Effector memory CD4-positive, alpha-beta T cell (primary cell): ENCODE measurements around the gene MRPL53.

ENCODE experiments used
- DNase-seq, 3 donors: peaks; one replicate each; pipeline ENCODE4 v3.0.0-alpha.2; 2020
- H3K27ac ChIP-seq: 2 replicates; pipeline ENCODE4 v1.7.0; 2013; ENCODE audit warnings: mild to moderate bottlenecking, low read length, moderate library complexity; ENCODE audit not compliant: insufficient read depth, poor library complexity, severe bottlenecking
- H3K27me3 ChIP-seq: replicated peaks from 2 replicates; pipeline ENCODE4 v1.7.0; 2013; ENCODE audit warnings: mild to moderate bottlenecking, low read length; ENCODE audit not compliant: insufficient read depth, control insufficient read depth, poor library complexity, severe bottlenecking
- H3K36me3 ChIP-seq: 2 replicates; pipeline ENCODE4 v1.7.0; 2013; ENCODE audit warnings: mild to moderate bottlenecking, low read length, moderate library complexity; ENCODE audit not compliant: control insufficient read depth, insufficient read depth
- H3K4me1 ChIP-seq: 2 replicates; pipeline ENCODE4 v1.7.0; 2013; ENCODE audit warnings: low read length, mild to moderate bottlenecking; ENCODE audit not compliant: control insufficient read depth, insufficient read depth, poor library complexity, severe bottlenecking
- H3K4me3 ChIP-seq: 2 replicates; pipeline ENCODE4 v1.7.0; 2013; ENCODE audit warnings: low read length, low read depth, mild to moderate bottlenecking; ENCODE audit not compliant: insufficient read depth, poor library complexity, severe bottlenecking
- H3K9me3 ChIP-seq: 2 replicates; pipeline ENCODE4 v1.7.0; 2013; ENCODE audit warnings: mild to moderate bottlenecking, low read length, moderate library complexity; ENCODE audit not compliant: control insufficient read depth

The MRPL53 gene

DNA sequence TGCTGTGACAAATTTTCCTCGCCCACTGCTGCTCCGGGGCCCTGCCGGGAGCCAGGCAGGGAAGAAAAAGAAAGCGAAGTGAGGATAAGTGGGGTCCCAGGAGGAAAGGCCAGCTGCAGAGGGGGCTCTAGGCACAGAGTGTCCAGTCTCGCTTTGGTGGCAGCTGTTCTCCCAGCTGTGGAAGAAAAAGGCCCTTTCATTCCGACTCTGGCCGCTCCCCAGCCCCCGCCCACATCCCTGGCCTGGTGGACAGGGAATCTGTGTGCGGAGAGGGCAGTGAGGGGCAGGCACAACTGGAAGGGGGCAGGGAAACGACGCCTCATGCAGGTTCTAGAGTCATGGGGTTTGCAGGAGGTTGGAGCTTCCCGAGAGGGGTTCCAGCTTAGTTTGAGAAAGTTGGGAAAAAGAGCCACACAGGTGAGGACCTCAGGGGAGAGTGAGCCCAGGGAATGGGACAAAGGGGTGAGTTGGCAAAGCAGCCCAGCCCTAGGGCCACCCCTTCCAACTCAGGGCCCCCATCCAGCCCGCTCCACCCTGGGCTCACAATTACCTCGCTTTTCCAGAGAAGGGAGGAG lies 32.6 kb downstream of the MRPL53 start:
- Histone ChIP-seq H3K4me1 (peaks cover 19% of the 10 kb centered on the region), H3K27me3 (peaks cover 37% of the 10 kb centered on the region), H3K36me3 (no peaks in the 10 kb centered on the region), H3K4me3 (no peak overlapping the region), H3K27ac (no peak overlapping the region), H3K9me3 (no peaks in the 10 kb centered on the region)
- no peak for DNase-seq

DNA sequence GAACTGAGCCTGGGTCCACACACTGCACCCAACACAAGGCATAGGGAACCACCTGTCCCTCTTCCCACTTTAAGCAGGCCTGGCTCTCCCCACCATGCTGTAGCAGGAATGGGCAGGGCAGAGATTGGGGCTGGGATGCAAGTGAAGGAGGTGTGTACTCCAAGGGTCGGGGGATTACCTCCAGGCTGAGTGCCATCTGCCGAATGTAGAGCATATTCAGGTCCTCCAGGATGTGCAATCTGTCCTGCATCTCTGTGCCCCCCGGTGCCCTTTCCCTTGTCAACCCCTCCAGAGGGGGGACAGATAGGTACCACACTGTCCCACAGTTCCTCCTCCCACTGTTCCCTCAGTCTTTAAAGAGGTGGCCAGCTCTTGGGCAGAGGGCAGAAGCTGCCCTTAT lies 33.1 kb downstream of the MRPL53 start:
- H3K4me3 ChIP-seq, result no peak overlapping the region

DNA sequence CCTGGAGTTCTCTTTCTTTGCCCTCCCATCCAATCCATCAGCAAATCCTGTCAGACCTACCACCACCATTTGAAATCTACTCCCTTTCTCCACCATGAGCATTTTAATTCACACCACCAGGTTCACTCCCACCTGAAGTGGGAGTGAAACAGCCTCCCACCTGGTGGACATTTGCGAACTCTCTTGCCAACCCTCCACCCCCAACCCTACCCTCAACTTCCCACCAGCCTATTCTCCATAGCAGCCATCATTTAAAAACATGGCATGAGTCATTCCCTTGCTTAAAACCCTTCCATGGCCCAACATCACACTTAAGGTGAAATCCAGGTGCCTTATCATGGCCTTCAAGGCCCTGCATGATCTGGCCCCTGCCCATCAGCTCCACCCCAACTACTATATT lies 34.2 kb downstream of the MRPL53 start:
- H3K27me3 ChIP-seq, result peaks cover 37% of the 10 kb centered on the region
- H3K9me3 ChIP-seq, result no peaks in the 10 kb centered on the region
- H3K4me3 ChIP-seq, result no peak overlapping the region
- peaks cover 19% of the 10 kb centered on the region for H3K4me1 ChIP-seq
- no peak for DNase-seq
- H3K27ac ChIP-seq, result no peak overlapping the region
- no peaks in the 10 kb centered on the region for H3K36me3 ChIP-seq

More for the DNA sequence above, 33.1 kb downstream of the MRPL53 start:
- Histone ChIP-seq H3K36me3 (no peaks in the 10 kb centered on the region), H3K4me1 (peaks cover 19% of the 10 kb centered on the region), H3K9me3 (no peaks in the 10 kb centered on the region), H3K27me3 (peaks cover 37% of the 10 kb centered on the region), H3K27ac (no peak overlapping the region)
- no peak for DNase-seq

DNA sequence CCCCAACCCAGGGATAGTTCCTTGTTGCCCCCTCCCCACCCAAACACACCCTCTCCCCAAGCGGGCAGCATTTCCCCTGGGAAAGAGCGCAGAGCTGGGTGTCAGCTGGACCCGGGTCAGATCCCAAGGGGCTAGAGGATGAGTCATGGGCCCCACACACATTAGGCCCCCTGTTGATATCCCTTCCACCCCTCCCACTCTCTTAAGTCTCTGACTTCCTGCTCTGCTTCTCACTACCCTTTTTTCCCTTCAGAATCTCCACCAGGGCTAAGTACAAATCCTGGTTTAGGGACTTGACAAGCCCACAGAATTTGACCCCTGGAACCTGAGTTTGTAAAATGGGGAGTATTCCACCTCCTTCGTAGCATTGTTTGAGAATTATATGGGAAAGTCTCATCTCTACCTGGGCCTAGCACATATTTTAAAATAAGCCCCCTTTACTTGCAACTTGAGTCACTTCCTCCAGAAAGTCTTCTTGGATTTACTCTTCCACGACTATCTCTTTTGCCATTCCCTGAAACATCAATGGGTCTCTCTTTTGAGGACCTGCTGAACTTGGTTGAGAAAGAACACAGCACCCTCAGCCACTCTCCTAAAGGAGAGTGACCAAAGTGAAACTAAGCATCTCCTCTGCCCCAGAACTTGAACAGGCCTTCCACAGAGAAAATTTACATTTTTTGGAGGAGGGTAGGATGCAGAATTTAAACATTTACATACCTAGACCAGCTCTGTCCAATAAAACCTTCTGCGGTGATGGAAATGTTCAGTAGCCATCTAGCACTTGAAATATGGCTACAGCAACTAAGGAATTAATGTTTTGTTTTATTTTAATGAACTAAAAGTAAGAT lies 35.4 kb downstream of the MRPL53 start:
- H3K27me3 ChIP-seq, result peaks cover 28% of the 10 kb centered on the region
- no peak for DNase-seq
- no peaks in the 10 kb centered on the region for H3K36me3 ChIP-seq
- H3K9me3 ChIP-seq, result no peaks in the 10 kb centered on the region
- H3K27ac ChIP-seq, result no peak overlapping the region
- no peak overlapping the region for H3K4me3 ChIP-seq
- H3K4me1 ChIP-seq, result peaks cover 16% of the 10 kb centered on the region

DNA sequence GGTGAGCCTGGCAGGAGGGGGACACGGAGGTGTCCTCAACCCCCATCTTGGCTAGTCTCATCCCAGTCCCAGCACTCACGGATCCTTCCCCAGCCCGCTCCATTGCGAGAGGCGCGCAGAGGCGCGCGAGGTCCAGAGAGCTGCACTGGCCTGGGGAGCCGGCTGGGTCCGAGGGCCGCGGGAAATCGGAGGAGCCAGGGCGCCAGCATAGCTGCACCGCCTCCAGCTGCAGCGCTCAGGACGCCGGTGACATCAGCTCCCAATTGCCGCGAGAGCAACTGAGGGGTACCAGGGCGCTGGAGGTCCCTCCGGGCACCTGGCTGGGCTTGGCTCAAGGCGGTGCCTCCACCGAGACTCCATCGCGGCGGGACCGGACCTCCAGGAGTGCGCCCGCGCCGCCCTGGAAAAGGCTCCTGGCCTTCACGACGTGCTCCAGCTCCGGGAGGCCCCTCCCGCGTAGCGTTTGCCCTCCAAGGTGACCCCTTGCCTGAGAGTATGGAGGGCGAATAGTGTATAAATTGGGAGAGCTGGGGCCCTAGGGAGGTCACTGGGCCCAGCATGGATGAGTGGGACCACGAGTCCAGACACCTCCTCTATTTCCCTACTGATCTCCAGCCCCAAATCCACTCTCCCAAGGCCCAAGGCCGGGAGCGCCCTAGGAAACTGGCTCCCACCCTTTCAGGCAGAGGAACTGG lies 36.2 kb downstream of the MRPL53 start:
- H3K27ac ChIP-seq, result no peak overlapping the region
- peaks cover 8% of the 10 kb centered on the region for H3K4me1 ChIP-seq

DNA sequence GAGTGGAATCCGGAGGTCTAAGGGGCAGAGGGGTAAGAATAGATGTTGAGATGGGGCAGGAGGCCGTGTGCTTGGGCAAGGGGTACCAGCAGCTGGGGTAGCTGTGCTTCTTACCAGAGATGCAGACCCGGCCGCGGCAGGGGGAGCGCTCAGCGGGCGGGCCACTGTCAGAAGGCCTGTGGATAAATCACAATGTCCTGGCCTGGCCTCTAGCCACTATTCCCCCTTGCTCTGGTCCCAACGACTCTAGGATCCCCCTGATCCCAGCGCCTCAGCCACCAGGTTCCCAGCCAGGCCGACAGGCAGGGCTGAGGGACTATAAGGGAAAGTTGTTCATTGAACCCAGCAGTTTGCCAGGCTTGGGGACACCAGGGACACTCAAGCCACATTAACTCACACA lies 42.0 kb downstream of the MRPL53 start:
- DNase-seq, result no peak
- no peak overlapping the region for H3K4me3 ChIP-seq
- H3K9me3 ChIP-seq, result no peaks in the 10 kb centered on the region
- no peaks in the 10 kb centered on the region for H3K4me1 ChIP-seq
- peaks cover 5% of the 10 kb centered on the region for H3K36me3 ChIP-seq
- no peak overlapping the region for H3K27ac ChIP-seq
- H3K27me3 ChIP-seq, result no peaks in the 10 kb centered on the region

More for the DNA sequence above, 36.2 kb downstream of the MRPL53 start:
- no peak overlapping the region for H3K4me3 ChIP-seq
- no peak for DNase-seq
- no peaks in the 10 kb centered on the region for H3K36me3 ChIP-seq
- H3K9me3 ChIP-seq, result no peaks in the 10 kb centered on the region
- H3K27me3 ChIP-seq, result peaks cover 21% of the 10 kb centered on the region

DNA sequence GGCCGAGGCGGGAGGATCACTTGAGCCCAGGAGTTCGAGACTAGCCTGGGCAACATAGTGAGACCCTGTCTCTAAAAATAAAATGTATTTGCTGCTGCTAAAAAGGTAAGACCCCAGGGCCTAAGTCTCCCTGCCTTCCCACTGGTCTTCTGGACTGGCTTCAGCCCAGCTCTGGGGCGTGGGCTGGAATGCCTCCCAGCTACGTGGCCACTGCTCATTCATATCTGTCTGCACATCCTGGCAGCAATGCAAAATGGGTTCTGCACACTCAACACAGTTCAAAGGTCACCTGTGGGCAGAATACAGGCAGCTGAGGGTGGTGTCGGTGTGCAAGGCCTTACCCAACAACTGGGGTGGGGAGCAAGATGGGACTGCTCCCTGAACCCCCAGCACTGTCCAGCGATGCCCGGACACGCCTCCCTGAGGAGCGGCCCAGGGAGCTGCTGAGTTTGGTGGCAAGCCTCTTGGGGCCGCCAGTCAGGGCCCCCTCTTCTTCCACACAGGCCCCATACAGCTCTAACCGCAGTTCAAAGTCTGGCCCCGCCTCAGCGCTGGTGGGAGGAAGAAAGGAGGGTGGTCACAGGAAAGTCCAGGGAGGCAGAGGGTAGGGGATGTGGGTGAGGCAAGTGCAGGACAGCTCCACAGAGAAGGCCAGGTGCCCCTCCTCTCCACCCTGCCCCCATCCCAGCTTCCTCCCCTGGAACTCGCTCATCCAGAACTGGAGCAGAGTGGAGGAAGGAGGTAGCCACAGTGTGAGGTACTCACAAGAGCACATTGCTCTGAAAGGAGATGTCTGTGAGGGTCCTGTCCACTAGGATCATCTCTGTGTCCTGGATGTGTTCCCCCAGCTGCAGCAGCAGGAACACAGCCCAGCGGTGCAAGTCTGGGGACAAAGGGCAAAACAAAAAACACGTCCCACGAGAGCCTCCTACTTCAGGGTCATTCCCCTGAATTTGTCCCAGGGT lies 42.7 kb downstream of the MRPL53 start:
- no peaks in the 10 kb centered on the region for H3K4me1 ChIP-seq
- no peak overlapping the region for H3K27ac ChIP-seq
- no peaks in the 10 kb centered on the region for H3K27me3 ChIP-seq
- H3K4me3 ChIP-seq, result no peak overlapping the region
- no peaks in the 10 kb centered on the region for H3K9me3 ChIP-seq
- no peak for DNase-seq
- peaks cover 10% of the 10 kb centered on the region for H3K36me3 ChIP-seq

DNA sequence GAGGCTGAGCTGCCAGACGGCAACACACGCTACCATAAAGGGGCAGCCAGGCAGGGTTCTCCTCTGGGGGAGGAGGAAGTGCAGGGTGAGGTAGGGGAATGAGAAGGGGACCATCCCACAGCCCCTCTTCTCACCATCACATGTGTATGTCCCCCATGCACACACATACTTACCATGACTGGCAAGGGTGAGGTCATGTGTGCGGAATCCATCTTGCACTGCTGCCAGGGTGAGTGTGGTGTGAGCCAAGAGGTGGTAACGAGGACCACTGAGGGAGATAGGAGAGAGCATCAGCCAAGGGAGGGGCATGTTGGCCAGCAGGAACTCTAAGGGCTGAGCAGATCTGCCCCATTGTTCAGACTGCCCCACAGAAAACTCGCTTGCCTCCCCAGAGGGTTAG lies 43.8 kb downstream of the MRPL53 start:
- Histone ChIP-seq H3K27ac (no peak overlapping the region), H3K4me3 (no peak overlapping the region), H3K9me3 (no peaks in the 10 kb centered on the region), H3K27me3 (no peaks in the 10 kb centered on the region), H3K36me3 (peaks cover 10% of the 10 kb centered on the region), H3K4me1 (no peaks in the 10 kb centered on the region)
- no peak for DNase-seq

DNA sequence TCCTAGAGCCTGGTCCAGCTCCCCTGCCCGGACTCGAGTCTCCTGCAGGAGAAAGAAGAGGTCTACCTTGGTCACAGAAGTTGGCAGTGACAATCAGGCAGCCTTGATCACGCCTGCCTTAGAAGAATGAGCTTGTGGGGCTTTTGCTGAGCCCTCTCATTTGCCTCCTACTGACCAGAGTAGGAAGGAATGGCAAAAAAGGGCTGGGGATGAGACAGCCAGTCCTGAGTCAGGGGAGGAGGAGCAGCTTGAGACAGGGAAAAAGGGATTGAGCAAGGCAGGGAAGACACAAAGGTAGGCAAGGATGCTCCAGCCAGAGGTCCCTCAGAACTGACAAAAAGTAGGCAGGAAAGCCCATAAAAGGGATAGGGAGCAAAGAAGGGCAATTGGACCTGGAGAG lies 44.9 kb downstream of the MRPL53 start:
- Histone ChIP-seq H3K9me3 (no peaks in the 10 kb centered on the region), H3K4me3 (no peak overlapping the region), H3K4me1 (no peaks in the 10 kb centered on the region), H3K36me3 (peaks cover 10% of the 10 kb centered on the region), H3K27me3 (no peaks in the 10 kb centered on the region), H3K27ac (no peak overlapping the region)
- no peak for DNase-seq
